OCI-LY3 (cell line): Measurements from ENCODE around the gene HSD17B13.

ENCODE experiments used
- EZH2phosphoT487 ChIP-seq: fragments of 200-600 bp; shearing (Covaris generic); IDR thresholded peaks from 2 replicates; pipeline ENCODE4 v1.6.1; 2018; ENCODE audit warnings: antibody characterized with exemption, mixed run types, low read depth
- TF ChIP-seq, protein P1 (sequence below): fragments of 200-600, 300-600 bp; sonication (generic); IDR thresholded peaks from 2 replicates; pipeline ENCODE4 v1.5.1; 2014; ENCODE audit warnings: antibody characterized with exemption, low read length, low read depth

DNA sequence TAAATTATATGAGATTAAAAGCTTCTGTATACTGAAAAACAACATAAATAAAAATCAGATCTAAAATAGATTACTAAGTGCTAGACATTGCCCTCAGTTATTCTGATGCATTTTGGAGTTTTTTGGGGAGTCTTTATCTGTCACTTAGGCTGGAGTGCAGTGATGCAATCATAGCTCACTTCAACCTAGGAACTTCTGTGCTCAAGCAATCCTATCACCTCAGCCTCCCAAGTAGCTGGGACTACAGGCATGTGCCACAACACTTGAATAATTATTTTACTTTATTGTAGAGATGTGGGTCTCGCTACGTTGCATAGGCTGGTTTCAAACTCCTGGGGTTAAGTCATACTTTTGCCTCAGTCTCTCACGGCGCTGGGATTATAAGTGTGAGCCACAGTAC lies 36.6 kb upstream of the HSD17B13 start:
- TF ChIP-seq, protein P1, sequence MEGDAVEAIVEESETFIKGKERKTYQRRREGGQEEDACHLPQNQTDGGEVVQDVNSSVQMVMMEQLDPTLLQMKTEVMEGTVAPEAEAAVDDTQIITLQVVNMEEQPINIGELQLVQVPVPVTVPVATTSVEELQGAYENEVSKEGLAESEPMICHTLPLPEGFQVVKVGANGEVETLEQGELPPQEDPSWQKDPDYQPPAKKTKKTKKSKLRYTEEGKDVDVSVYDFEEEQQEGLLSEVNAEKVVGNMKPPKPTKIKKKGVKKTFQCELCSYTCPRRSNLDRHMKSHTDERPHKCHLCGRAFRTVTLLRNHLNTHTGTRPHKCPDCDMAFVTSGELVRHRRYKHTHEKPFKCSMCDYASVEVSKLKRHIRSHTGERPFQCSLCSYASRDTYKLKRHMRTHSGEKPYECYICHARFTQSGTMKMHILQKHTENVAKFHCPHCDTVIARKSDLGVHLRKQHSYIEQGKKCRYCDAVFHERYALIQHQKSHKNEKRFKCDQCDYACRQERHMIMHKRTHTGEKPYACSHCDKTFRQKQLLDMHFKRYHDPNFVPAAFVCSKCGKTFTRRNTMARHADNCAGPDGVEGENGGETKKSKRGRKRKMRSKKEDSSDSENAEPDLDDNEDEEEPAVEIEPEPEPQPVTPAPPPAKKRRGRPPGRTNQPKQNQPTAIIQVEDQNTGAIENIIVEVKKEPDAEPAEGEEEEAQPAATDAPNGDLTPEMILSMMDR: no peak
- TF ChIP-seq EZH2phosphoT487: no peak
